Panc1 (cell line): ENCODE results near the gene PNRC1. TPM values are rescaled to one million over a fixed set of nuclear protein-coding genes. Genes with fewer than 3 reads are reported as not detected.

Source experiments
- ATAC-seq: fragments of 200-7000 bp; cut with Tn5 transposase; 2 replicates; pipeline ENCODE4 v1.9.1; 2020; ENCODE audit warnings: mild to moderate bottlenecking, moderate library complexity
- BruUV-seq: library from RNA; stranded (reverse); fragments of 400-500 nt; replicated peaks from 2 replicates; lab custom pipeline; 2021; lab: Mats Ljungman, UMichigan
- CTCF ChIA-PET: fragments of 300-600 bp; sonication (Branson Sonifier 250); formaldehyde crosslinking; loops from one replicate; lab custom pipeline; 2022; ENCODE audit warnings: antibody characterized with exemption; lab: Charles Lee
- POLR2A ChIA-PET: fragments of 300-600 bp; sonication (Branson Sonifier 250); formaldehyde crosslinking; loops from one replicate; lab custom pipeline; 2022; ENCODE audit warnings: antibody characterized with exemption; lab: Charles Lee
- DNase-seq: peaks from one replicate; pipeline ENCODE4 v3.0.0-alpha.2; 2010; ENCODE audit warnings: low read depth, low spot score
- H3K27ac ChIP-seq: 2 replicates; pipeline ENCODE4 v1.5.1; 2011; ENCODE audit warnings: mild to moderate bottlenecking, low read length, inconsistent platforms
- H3K27me3 ChIP-seq: fragments of 200-500 bp; sonication (Bioruptor generic); 2 replicates; pipeline ENCODE4 v1.6.0; 2014; ENCODE audit warnings: low read length, inconsistent platforms; ENCODE audit not compliant: control insufficient read depth, insufficient read depth
- H3K36me3 ChIP-seq: fragments of 200-500 bp; sonication (Bioruptor generic); 2 replicates; pipeline ENCODE4 v1.5.1; 2014; ENCODE audit warnings: inconsistent platforms, mild to moderate bottlenecking, low read length, moderate library complexity; ENCODE audit not compliant: control insufficient read depth, insufficient read depth
- H3K4me1 ChIP-seq: 2 replicates; pipeline ENCODE4 v1.5.1; 2011; ENCODE audit warnings: inconsistent platforms, mild to moderate bottlenecking, low read length, moderate library complexity; ENCODE audit not compliant: control insufficient read depth, insufficient read depth
- H3K4me3 ChIP-seq, 2 experiments: 2 replicates each; pipeline ENCODE4 v1.5.1; 2011 to 2012; ENCODE audit warnings: low read depth in 2 of 2, low read length in 2 of 2, mild to moderate bottlenecking in 2 of 2, inconsistent platforms in 1 of 2, moderate library complexity in 1 of 2
- H3K9me3 ChIP-seq: fragments of 200-500 bp; sonication (Bioruptor generic); 2 replicates; pipeline ENCODE4 v1.5.1; 2014; ENCODE audit warnings: low read depth, mild to moderate bottlenecking, inconsistent platforms, low read length, moderate library complexity; ENCODE audit not compliant: control insufficient read depth, insufficient read depth
- POLR2AphosphoS5 ChIP-seq: IDR thresholded peaks from 2 replicates; pipeline ENCODE4 v1.6.1; 2012; ENCODE audit warnings: mild to moderate bottlenecking, low read depth, low read length, moderate library complexity
- REST ChIP-seq, 2 experiments: IDR thresholded peaks; 2 replicates each; pipeline ENCODE4 v1.6.1; 2011 to 2012; ENCODE audit warnings: low read depth in 2 of 2, control low read depth in 1 of 2, low read length in 1 of 2, mild to moderate bottlenecking in 1 of 2, moderate library complexity in 1 of 2; ENCODE audit not compliant: insufficient read depth in 1 of 2
- SIN3A ChIP-seq: IDR thresholded peaks from 2 replicates; pipeline ENCODE4 v1.6.1; 2012; ENCODE audit warnings: low read depth, mild to moderate bottlenecking, low read length, moderate library complexity, borderline replicate concordance; ENCODE audit not compliant: insufficient read depth
- TCF7L2 ChIP-seq: IDR thresholded peaks from 2 replicates; pipeline ENCODE4 v1.6.1; 2011; ENCODE audit warnings: mild to moderate bottlenecking, low read depth, low read length, inconsistent platforms
- in situ Hi-C: cut with HindIII; loops from 2 replicates; pipeline ENCODE4 v1.10.0; 2016; ENCODE audit warnings: low sequenced_read_pairs, low pct_unique_long_range_greater_than_20kb
- intact Hi-C: fragments of 100-400 bp; cut with micrococcal nuclease; formaldehyde crosslinking; loops from one replicate; pipeline ENCODE4 v1.10.0; 2022; ENCODE audit not compliant: unreplicated experiment
- total RNA-seq: library from RNA; stranded (reverse); gene quantifications from one replicate; pipeline ENCODE4 v1.2.1, GENCODE V29; 2021; ENCODE audit not compliant: unreplicated experiment
- TF ChIP-seq, protein P1 (sequence below): fragments of 450-650 bp; IDR thresholded peaks from 2 replicates; pipeline ENCODE4 v1.5.1; 2017; ENCODE audit warnings: mild to moderate bottlenecking

Gene PNRC1
- total RNA-seq, 1 experiment from 2014 or later, result 63.5 TPM

GRCh38 chr6:89073840-89074239 is 6.7 kb upstream of the PNRC1 start:
- Histone ChIP-seq H3K4me1 (no peaks in the 10 kb centered on the region), H3K36me3 (no peaks in the 10 kb centered on the region), H3K9me3 (no peaks in the 10 kb centered on the region), H3K27me3 (no peaks in the 10 kb centered on the region), H3K27ac (no peak overlapping the region), H3K4me3 (no peak overlapping the region)
- no peak for ATAC-seq
- DNase-seq, result no peak
- ChIA-PET CTCF (no interaction called here), POLR2A (interaction anchor here (0.6 kb wide), 2 partner anchors 300 to 564 kb away, joined by 3 to 4 read pairs; partner anchors contain the start of gene LYRM2)
- in situ Hi-C loops, result no loop called here
- TF ChIP-seq SIN3A, result no peak
- TF ChIP-seq POLR2AphosphoS5, result no peak
- TF ChIP-seq REST (IDR thresholded peaks at IDR 0.05; ENCODE audit: insufficient read depth in 1 of 2, low read depth in 2 of 2, low read length in 1 of 2), result no peak
- no peak for TF ChIP-seq TCF7L2
- TF ChIP-seq, protein P1, sequence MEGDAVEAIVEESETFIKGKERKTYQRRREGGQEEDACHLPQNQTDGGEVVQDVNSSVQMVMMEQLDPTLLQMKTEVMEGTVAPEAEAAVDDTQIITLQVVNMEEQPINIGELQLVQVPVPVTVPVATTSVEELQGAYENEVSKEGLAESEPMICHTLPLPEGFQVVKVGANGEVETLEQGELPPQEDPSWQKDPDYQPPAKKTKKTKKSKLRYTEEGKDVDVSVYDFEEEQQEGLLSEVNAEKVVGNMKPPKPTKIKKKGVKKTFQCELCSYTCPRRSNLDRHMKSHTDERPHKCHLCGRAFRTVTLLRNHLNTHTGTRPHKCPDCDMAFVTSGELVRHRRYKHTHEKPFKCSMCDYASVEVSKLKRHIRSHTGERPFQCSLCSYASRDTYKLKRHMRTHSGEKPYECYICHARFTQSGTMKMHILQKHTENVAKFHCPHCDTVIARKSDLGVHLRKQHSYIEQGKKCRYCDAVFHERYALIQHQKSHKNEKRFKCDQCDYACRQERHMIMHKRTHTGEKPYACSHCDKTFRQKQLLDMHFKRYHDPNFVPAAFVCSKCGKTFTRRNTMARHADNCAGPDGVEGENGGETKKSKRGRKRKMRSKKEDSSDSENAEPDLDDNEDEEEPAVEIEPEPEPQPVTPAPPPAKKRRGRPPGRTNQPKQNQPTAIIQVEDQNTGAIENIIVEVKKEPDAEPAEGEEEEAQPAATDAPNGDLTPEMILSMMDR, result no peak
- no TSS peak for BruUV-seq
- intact Hi-C loops, result no loop called here

DNA sequence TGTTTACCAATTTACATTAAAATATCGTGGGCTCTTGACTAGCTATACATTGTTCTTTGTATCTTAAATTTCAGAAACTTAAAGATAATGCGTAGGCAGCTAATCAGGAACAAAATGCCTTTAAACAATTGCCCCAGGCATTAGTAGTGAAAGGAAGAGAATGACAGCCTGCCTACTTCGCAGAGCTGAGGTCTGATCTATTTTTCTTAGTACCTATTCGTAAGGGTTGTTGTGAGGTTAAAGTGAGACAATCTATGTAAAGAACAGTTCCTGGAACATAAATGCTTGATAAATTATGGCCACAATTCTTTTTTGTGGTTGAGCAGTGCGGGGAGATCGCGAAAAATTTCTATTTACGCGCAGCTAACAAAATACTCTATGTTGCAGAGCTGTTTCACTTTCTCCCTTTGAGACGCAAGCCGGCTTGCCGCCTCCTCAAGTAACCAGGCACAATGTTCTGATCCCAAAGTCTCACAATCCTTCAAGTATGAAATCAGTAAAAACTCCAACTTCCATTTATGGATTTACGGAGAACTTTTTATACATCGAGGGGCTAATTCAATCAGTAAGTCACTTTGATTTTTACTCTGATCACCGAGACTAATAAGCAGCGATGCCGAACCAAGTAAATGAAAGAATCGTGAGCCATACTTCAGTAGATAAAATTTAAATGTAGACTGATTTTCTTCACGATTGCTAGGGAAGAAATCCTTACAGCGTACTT is 878 bp upstream of the PNRC1 start:
- Histone ChIP-seq H3K9me3 (no peaks in the 10 kb centered on the region), H3K4me1 (peaks cover 16% of the 10 kb centered on the region), H3K4me3 (peak overlapping the region; percentile 92 to 94), H3K27me3 (no peaks in the 10 kb centered on the region), H3K36me3 (peaks cover 17% of the 10 kb centered on the region), H3K27ac (peak overlapping the region; percentile 86)
- intact Hi-C loops (no loop called here), in situ Hi-C loops (no loop called here)
- ChIA-PET CTCF (interaction anchor here (0.8 kb wide), 1 partner anchor 97 kb away, joined by 6 read pairs; no protein-coding TSS in a partner anchor), POLR2A (no interaction called here)
- no peak for TF ChIP-seq POLR2AphosphoS5
- BruUV-seq, result TSS peak; percentile 98
- ATAC-seq, result no peak
- peak; percentile 17 for DNase-seq

GRCh38 chr6:89081129-89081422 is 525 bp downstream of the PNRC1 start:
- in situ Hi-C loops, result no loop called here

More at GRCh38 chr6:89081129-89081422, 525 bp downstream of the PNRC1 start:
- DNase-seq (no peak), ATAC-seq (peak; percentile 30)
- Histone ChIP-seq H3K27me3 (no peaks in the 10 kb centered on the region), H3K27ac (peak overlapping the region; percentile 86), H3K36me3 (peaks cover 26% of the 10 kb centered on the region), H3K4me3 (peak overlapping the region; percentile 92 to 94), H3K9me3 (no peaks in the 10 kb centered on the region), H3K4me1 (peaks cover 16% of the 10 kb centered on the region)
- intact Hi-C loops, result no loop called here
- CTCF ChIA-PET, result no interaction called here
- TF ChIP-seq, protein P1, result no peak
- no peak for TF ChIP-seq TCF7L2
- TF ChIP-seq POLR2AphosphoS5, result no peak
- no peak for TF ChIP-seq SIN3A
- no peak for TF ChIP-seq REST (IDR thresholded peaks at IDR 0.05; ENCODE audit: insufficient read depth in 1 of 2, low read depth in 2 of 2, low read length in 1 of 2)
- POLR2A ChIA-PET, result interaction anchor here (0.7 to 0.9 kb wide), 3 partner anchors 90 to 276 kb away, joined by 3 to 6 read pairs (median 3); partner anchors contain the start of gene RNGTT
- BruUV-seq, result no TSS peak
